Breast epithelium (tissue), 4 donors: ENCODE data around the gene FRMD5. TPM values are rescaled to one million over a fixed set of nuclear protein-coding genes. Genes with fewer than 3 reads are reported as not detected.

ENCODE experiments used
- DNase-seq, 2 donors: peaks; one replicate each; pipeline ENCODE4 v3.0.0-alpha.2; 2019; ENCODE audit warnings: low spot score in 2 of 2
- H3K27ac ChIP-seq, 2 donors: fragments of 200-600 bp; sonication (generic) in 1 of 2; one replicate each; pipeline ENCODE4 v1.5.1; 2016 to 2019; ENCODE audit warnings: mild to moderate bottlenecking in 1 of 2
- H3K27me3 ChIP-seq, 2 donors: fragments of 200-600 bp; sonication (generic) in 1 of 2; one replicate each; pipeline versions ENCODE4 v1.5.1 to v1.6.0; 2017 to 2019; ENCODE audit warnings: control low read depth in 1 of 2, mild to moderate bottlenecking in 1 of 2
- H3K36me3 ChIP-seq: fragments of 200-600 bp; one replicate; pipeline ENCODE4 v1.5.1; 2019
- H3K4me1 ChIP-seq, 2 donors: fragments of 200-600 bp; sonication (generic); one replicate each; pipeline ENCODE4 v1.5.1; 2016 to 2019; ENCODE audit warnings: control low read depth in 1 of 2
- H3K4me3 ChIP-seq, 3 donors: fragments of 200-600 bp; sonication (generic); 1 replicate in 2 of 3; 2 replicates in 1 of 3; pipeline ENCODE4 v1.5.1; 2016 to 2019; ENCODE audit warnings: mild to moderate bottlenecking in 3 of 3, moderate library complexity in 2 of 3
- H3K9me3 ChIP-seq, 2 donors: fragments of 200-600 bp; sonication (generic) in 1 of 2; one replicate each; pipeline ENCODE4 v1.5.1; 2016 to 2019; ENCODE audit warnings: control low read depth in 1 of 2
- CTCF ChIP-seq, 3 donors: fragments of 450-650 bp; IDR thresholded peaks; one replicate each; pipeline ENCODE4 v1.5.1; 2016 to 2017; ENCODE audit warnings: antibody characterized with exemption in 3 of 3, mild to moderate bottlenecking in 3 of 3, moderate library complexity in 3 of 3
- POLR2A ChIP-seq: fragments of 450-650 bp; IDR thresholded peaks from one replicate; pipeline ENCODE4 v1.6.1; 2016; ENCODE audit warnings: antibody characterized with exemption, mild to moderate bottlenecking, moderate library complexity
- POLR2AphosphoS5 ChIP-seq, 3 donors: sonication (generic); formaldehyde crosslinking; IDR thresholded peaks; one replicate each; pipeline ENCODE4 v1.6.1; 2017; ENCODE audit warnings: antibody characterized with exemption in 3 of 3
- intact Hi-C: fragments of 100-400 bp; cut with DNase I; formaldehyde crosslinking; loops from one replicate; pipeline ENCODE4 v1.15.1; 2023; ENCODE audit warnings: low total_unique reads
- total RNA-seq, 3 donors: library from RNA; depleted of rRNA; stranded (reverse); fragments of >200 nt; gene quantifications; one replicate each; pipeline ENCODE4 v1.1.0, GENCODE V29; 2016

FRMD5 gene
- total RNA-seq, 3 donors from 2014 or later = 0.66 to 1.6 TPM; not detected in 1

GRCh38 chr15:43900996-43901395 lies 294.1 kb downstream of the FRMD5 start:
- no peak for DNase-seq
- H3K36me3 ChIP-seq = no peaks in the 10 kb centered on the region
- no peaks in the 10 kb centered on the region for H3K9me3 ChIP-seq
- H3K4me1 ChIP-seq = no peaks in the 10 kb centered on the region
- no peak overlapping the region for H3K4me3 ChIP-seq
- no peak overlapping the region for H3K27ac ChIP-seq
- no peaks in the 10 kb centered on the region for H3K27me3 ChIP-seq
- TF ChIP-seq POLR2A (no peak), CTCF (IDR thresholded peaks at IDR 0.05) (no peak), POLR2AphosphoS5 (IDR thresholded peaks at IDR 0.05) (no peak)
- intact Hi-C loops = no loop called here

GRCh38 chr15:43899928-43900327 lies 295.1 kb downstream of the FRMD5 start:
- Histone ChIP-seq H3K27ac (no peak overlapping the region), H3K36me3 (no peaks in the 10 kb centered on the region), H3K9me3 (no peaks in the 10 kb centered on the region), H3K4me1 (no peaks in the 10 kb centered on the region), H3K27me3 (no peaks in the 10 kb centered on the region), H3K4me3 (no peak overlapping the region)
- DNase-seq = no peak
- TF ChIP-seq POLR2AphosphoS5 (IDR thresholded peaks at IDR 0.05) (no peak), CTCF (IDR thresholded peaks at IDR 0.05) (no peak), POLR2A (no peak)
- intact Hi-C loops = no loop called here

- Histone ChIP-seq H3K27ac (no peak overlapping the region), H3K27me3 (no peaks in the 10 kb centered on the region), H3K36me3 (no peaks in the 10 kb centered on the region), H3K4me1 (no peaks in the 10 kb centered on the region), H3K9me3 (no peaks in the 10 kb centered on the region), H3K4me3 (no peak overlapping the region)
- no peak for DNase-seq
- intact Hi-C loops = no loop called here
- TF ChIP-seq CTCF (IDR thresholded peaks at IDR 0.05) = no peak
- no peak for TF ChIP-seq POLR2AphosphoS5 (IDR thresholded peaks at IDR 0.05)
- no peak for TF ChIP-seq POLR2A
Measured at GRCh38 chr15:43898891-43899290, 296.2 kb downstream of the FRMD5 start.

- H3K27ac ChIP-seq = no peak overlapping the region
- intact Hi-C loops = no loop called here
- DNase-seq = no peak
Measured at GRCh38 chr15:43896543-43896942, 298.5 kb downstream of the FRMD5 start.

GRCh38 chr15:43895586-43895985 lies 299.5 kb downstream of the FRMD5 start:
- DNase-seq = no peak
- no peaks in the 10 kb centered on the region for H3K36me3 ChIP-seq
- no peaks in the 10 kb centered on the region for H3K27me3 ChIP-seq
- no peaks in the 10 kb centered on the region for H3K9me3 ChIP-seq
- no peaks in the 10 kb centered on the region for H3K4me1 ChIP-seq
- TF ChIP-seq CTCF (IDR thresholded peaks at IDR 0.05) = no peak
- TF ChIP-seq POLR2A = no peak
- TF ChIP-seq POLR2AphosphoS5 (IDR thresholded peaks at IDR 0.05) = no peak
- no peak overlapping the region for H3K27ac ChIP-seq
- intact Hi-C loops = no loop called here
- no peak overlapping the region for H3K4me3 ChIP-seq

More at GRCh38 chr15:43896543-43896942, 298.5 kb downstream of the FRMD5 start:
- H3K9me3 ChIP-seq = no peaks in the 10 kb centered on the region
- no peak overlapping the region for H3K4me3 ChIP-seq
- no peak for TF ChIP-seq POLR2AphosphoS5 (IDR thresholded peaks at IDR 0.05)
- TF ChIP-seq CTCF (IDR thresholded peaks at IDR 0.05) = no peak
- no peak for TF ChIP-seq POLR2A
- H3K36me3 ChIP-seq = no peaks in the 10 kb centered on the region
- H3K4me1 ChIP-seq = no peaks in the 10 kb centered on the region
- H3K27me3 ChIP-seq = no peaks in the 10 kb centered on the region
